HG03565 (cell line): ENCODE results near the gene LRRC8B.
"Not testable (repeated sequence)": the region's sequence is repeated elsewhere in the genome, so short reads cannot be mapped to it uniquely, and the experiment has no call there.

Source experiments
- ATAC-seq: cut with Tn5 transposase; IDR thresholded peaks from one replicate; pipeline ENCODE4 v1.9.1; 2021; ENCODE audit warnings: mild to moderate bottlenecking, moderate library complexity; ENCODE audit not compliant: unreplicated experiment

Gene LRRC8B

DNA sequence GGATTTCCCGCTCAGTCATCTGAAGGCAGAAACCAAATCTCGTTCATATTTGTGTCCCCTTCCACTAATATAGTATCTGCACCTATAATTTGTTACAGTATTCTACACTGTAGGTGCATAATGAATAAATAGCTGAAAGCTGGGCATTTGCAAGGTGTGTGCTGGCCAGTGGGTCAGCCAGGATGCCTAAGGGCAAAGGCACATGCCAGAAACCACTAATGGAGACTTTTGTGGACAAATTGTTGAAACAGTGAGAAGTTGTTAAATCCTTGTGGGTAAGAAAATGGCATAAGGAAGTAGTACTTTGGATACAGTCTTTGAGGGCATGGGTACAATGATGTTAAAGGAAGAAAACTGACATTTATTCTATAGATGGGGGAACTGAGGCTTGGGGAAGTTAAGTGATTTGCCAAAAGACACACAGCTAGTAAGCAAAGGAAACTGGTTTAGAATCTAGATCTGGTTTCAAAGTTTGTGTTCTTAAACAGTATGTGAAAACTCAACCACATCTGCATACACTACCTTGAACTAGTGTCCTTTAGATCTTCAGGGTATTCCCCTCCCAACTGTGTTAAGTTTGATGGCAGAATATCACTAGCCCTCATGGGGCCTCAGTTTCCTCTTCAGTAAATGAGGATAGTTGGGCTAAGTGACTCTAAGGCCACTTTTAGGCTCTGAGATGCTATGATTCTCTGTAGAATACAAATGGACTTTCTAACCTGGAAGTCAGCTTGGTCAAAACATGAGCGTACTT lies 81.8 kb downstream of the LRRC8B start:
- no peak for ATAC-seq

GRCh38 chr1:89607156-89607555 lies 82.5 kb downstream of the LRRC8B start:
- ATAC-seq = no peak

DNA sequence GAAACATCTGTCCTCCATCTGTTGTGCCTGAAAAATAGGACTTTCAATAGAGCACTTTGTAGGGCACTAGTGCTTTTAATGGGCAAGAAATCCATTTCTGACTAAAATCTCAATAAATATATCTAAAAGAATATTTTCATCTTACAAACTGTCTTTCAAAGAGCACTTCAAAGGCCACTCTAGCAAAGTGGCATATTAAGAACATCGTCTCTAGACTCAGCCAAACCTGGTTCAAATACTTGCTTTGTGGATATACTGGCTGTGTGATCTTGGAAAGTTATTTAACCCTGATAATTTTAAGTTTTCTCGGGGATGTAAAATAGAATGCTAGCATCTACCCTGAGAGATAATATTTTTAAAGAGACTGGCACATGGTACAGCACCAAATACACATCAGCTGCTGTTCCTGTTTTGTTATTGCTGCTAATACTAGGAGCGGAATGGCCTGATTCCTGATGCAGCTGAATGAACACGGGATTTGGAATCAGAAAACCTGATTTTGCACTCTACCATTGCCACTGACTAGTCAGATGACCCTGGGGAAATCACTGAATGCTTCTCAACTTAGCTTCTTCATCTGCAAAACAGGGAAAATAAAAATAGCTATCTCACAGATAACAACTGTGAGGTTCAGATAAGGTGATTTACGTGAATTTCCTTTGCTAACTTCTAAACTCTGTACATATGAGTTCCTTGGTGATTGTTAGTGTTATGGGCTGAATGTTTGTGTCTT lies 83.1 kb downstream of the LRRC8B start:
- ATAC-seq = no peak

- ATAC-seq = no peak
Measured at GRCh38 chr1:89608319-89608983, 83.8 kb downstream of the LRRC8B start.

DNA sequence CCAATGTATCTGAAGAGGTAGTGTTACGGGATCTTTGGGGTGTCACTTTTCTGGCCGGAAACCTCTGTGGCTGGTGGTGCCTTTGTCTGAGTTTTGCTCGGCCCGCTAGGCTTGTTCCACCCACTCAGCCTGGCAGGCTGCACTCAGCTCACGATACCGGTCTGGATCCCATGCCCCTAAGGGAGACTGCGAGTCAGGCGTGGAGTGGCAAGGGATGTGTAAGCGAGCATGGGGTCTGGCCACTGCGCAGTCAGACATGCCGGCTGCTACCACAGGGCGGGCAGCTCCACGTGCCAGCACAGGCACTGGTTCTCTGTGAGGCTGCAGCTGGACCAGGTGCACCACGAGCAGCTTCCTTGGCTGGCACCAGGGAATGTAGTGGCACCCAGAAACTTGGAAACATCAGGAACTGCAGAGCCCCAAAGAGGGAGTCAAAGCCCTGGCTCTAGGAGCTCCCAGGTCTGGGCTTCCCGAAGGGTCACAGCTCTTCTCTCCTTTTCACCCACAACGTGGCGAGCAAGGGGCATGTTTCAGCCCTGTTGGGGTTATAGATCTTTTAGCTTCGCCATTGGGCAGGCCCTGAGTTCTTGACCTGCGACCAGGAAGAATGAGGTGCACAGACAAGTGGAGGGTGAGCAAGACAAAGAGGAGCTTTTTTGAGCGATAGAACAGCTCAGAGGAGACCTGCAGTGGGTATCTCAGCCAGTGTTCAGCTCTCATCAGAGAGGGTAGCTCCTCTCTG lies 84.5 kb downstream of the LRRC8B start:
- ATAC-seq = no peak

GRCh38 chr1:89609781-89610456 lies 85.3 kb downstream of the LRRC8B start:
- ATAC-seq = no peak

GRCh38 chr1:89610457-89611011 lies 85.9 kb downstream of the LRRC8B start:
- ATAC-seq = no peak

GRCh38 chr1:89611721-89612120 lies 87.1 kb downstream of the LRRC8B start:
- ATAC-seq = peak; percentile 99

- no peak for ATAC-seq
Measured at GRCh38 chr1:89613928-89614327, 89.3 kb downstream of the LRRC8B start.

DNA sequence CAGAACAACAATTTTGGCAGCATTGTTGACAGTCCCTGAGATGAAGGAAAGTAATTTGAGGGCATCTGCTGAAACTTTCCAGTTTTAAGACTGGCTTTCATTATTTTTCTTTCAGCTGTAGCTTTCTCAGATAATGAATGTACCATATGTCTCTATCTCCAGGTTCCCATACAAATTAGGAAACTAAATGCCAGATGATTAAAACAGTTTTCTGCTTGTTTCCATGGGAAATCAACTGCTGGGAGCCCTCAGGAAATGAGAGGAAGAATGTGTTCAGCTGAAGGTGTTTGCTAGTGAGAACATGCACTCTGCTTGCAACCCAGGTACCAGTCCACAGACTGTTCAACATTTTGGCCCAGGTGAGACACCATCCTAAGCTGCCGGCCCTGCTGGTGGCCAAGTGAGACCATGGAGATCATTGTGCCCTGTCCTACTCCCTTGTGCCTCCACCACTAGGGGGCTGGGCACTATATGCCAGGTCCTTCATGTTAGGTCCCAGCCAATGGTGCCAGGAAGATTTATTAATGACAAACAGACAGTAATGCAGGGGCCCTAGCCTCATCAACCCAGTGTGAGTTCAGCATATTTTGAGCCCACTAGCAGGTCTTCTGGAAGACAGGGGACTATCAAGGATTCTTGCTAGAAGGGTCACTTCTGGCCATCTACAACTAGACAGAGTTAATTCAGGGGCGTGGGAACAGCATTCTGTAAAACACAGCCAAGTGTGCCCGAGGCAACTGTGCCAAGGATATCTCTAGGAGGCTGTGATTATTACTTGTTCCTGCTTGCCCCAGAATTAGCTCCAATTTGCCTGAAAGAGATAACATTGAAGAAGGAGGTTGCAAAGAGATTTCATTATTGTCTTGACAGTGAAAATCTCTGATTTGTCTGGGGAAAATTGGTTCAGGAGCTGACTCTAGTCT lies 91.3 kb downstream of the LRRC8B start:
- ATAC-seq = no peak

- no peak for ATAC-seq
Measured at GRCh38 chr1:89616844-89617627, 92.4 kb downstream of the LRRC8B start.

GRCh38 chr1:89620664-89621063 lies 96.0 kb downstream of the LRRC8B start:
- no peak for ATAC-seq

- no peak for ATAC-seq
Measured at GRCh38 chr1:89622895-89623294, 98.3 kb downstream of the LRRC8B start.

GRCh38 chr1:89624314-89624713 lies 99.7 kb downstream of the LRRC8B start:
- ATAC-seq = no peak

DNA sequence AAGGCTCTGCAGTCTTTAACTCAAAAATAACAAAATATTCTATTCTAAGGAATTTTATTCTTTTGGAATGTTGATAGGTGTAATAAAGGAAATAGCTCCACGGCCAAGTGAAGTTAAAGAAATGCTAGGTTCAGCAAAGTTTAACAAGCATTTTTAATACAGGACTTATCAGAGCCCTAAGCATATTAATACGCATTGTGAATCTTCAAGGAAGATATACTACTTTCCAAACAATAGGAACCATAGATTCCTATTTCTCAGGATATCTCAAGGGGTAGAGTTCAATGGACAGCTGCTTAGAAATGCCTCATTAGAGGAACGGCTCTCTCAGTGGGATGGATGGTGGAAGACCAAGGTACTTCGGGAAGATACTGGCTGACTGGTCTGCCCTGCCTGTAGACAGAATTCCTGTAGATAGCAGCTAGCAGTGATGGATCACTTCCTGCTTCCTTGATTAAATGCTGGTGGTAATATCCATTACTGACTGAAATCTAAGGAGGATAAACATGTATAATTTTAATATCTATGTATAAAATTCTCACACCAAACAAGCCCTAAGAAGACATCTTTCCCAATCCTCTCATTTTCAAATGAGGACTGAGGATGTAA lies 100.2 kb downstream of the LRRC8B start:
- ATAC-seq = no peak

DNA sequence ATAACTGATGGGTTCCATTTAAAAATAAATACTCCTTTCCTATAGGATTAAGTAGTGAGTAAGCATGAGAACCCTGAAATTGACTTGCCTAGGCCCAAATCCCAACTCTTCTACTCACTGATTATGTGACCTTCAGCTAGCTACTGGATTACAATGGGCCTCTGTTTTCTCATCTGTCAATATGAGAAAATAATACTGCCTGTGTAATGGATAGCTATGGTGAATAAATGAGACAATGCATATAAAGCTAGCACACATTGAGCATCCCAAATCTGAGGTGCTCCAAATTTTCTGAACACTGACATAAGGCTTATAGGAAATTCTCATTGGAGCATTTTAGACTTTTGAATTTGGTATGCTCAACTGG lies 103.0 kb downstream of the LRRC8B start:
- ATAC-seq = no peak

- no peak for ATAC-seq
Measured at GRCh38 chr1:89629146-89629545, 104.5 kb downstream of the LRRC8B start.

- not testable (repeated sequence) for ATAC-seq
Measured at GRCh38 chr1:89629600-89629999, 105.0 kb downstream of the LRRC8B start.
